ENCODE data around the gene TEP1.
A peak's percentile ranks its signal among the peaks of the same experiment; 100 is the strongest.
"Not testable (repeated sequence)": the region's sequence is repeated elsewhere in the genome, so short reads cannot be mapped to it uniquely, and the experiment has no call there.

TEP1 gene

DNA sequence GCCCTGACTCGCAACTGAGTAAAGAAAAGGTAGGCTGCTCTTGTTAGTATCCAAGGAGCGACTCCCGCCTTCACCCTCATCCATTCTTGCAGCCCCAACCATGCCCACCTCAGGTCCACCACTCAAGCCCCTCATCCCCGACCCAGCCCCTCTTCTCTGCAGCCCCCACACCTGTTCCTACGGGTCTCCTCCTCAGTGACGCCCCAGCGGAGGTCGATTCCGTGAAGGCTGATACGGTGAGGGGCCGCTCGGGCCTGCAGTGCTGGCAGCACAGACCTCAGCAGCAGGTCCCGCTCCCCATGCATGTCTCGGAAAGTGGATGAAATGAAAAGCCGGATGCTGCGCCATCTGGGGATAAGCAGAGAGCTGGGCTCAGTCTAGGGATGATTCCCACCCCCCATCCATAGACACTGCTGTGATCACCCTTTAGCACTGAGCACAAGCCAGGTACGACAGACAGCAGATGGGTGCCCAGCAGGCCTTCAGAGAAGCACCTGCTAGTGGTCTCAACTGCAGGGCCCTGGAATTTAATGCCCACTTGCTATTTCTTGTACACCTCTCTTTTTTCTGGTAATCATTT lies 26.9 kb downstream of the TEP1 start:
- DNase-seq = no peak

DNA sequence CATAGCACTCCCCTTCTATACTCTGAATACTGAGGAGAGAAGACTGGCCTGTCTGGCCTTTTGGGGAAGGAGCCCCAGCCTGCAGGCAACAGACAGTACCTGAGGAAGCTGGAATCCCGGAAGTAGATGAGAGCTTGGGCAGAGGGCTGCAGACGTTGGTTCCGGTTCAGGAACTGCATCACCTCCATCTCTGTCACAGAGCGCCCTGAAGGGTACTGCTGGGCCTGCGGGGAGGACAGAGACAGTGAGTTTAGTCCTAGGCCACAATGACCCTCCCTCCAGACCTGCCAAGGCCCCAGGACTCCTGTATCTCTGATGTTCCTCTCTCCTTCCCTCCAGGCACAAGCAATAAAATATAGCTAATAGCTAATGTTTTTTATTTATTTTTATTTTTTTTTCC lies 28.4 kb downstream of the TEP1 start:
- no peak for DNase-seq

DNA sequence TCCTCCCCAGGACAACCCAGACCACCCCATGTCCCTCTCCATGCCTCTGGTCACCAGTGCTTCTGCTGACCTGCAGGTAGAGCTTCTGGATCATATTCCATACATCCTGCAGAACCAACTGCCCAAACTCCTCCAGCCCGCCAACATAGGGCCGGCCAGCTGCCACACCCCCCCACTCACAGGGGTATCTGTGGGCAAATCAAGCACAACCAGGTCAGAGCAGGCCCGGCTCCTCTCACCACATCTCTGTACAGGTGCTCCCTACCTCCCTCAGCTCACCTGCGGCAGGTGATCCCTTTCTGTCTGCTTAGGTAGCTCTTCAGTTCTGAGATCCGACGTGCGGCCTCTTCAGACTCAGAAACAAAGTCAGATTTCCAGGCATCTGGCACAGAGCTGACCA lies 29.0 kb downstream of the TEP1 start:
- no peak for DNase-seq

DNA sequence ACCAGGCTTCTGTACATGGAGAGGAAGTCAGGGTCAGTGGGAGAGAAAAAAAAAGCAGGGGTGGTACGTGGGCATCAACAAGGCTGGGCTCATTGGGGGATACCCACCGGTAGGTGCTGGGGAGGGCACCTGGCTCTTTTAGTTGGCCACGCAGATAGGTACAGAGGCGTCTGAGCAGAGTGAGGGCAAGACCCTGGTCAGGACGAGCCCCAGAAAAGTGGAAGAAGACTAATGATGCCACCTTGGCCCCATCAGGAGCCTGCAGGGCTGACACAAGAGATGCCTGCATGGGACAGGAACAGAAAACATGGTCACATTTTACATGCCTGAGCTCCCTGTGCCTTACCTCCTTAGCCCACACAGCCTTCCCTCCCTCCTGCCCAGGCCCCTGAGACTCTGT lies 29.7 kb downstream of the TEP1 start:
- no peak for DNase-seq

DNA sequence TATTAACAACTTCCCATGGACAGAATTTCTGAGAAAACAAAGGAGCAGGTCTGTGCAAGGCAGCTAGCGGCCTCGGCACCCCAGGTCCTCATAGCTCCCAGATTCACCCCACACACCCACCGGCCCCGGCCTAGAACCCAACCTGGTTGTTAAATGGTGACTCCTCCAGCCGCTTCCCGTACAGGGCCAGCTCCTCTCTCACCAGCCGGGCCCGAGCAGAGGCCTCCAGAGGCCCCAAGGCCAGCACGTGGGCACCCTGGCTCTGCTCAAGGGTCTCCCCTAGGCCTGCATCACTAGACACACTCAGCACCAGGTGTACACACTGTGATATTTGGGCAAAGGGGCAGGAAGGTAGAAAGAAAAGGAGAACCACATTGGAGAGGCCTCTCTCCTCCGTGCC lies 30.3 kb downstream of the TEP1 start:
- DNase-seq = no peak

DNA sequence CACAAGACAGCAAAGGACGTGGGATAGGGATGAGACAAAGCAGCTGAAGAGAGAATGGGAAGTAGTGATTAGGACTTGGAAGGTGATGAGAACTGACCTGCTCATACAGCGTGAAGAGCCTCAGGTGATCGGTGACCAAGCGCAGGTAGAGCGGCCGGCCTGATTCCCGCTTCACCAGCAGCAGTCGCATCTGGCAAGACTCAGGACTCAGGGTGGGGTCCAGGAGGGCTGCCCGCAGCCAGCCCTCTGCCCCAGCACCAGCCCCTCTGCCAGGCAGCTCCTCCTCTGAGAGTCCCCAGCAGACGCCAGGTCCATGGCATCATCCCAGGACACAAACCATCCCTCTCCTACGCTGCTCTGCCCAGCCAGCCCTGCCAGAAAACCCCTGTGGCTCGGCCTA lies 30.8 kb downstream of the TEP1 start:
- DNase-seq = no peak

DNA sequence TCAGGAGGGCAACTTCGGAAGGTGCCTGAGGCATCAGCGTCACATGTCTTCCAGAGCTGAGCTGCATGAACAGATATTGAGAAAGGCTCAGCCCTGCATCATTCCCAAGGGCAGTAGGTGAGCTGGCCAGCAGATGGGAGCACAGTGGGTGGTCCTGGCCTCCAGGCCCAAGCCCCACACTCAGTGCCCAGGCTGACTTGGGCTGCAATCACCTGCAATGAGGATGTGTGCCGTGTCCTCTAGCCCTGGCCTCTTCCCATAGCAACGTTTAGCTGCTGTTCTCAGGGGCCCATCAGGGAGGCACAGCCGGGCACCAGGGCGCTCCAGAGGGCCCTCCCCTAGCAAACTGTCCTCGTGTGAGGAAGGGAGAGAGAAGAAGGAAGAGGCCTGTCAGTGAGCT lies 32.0 kb downstream of the TEP1 start:
- DNase-seq = no peak

DNA sequence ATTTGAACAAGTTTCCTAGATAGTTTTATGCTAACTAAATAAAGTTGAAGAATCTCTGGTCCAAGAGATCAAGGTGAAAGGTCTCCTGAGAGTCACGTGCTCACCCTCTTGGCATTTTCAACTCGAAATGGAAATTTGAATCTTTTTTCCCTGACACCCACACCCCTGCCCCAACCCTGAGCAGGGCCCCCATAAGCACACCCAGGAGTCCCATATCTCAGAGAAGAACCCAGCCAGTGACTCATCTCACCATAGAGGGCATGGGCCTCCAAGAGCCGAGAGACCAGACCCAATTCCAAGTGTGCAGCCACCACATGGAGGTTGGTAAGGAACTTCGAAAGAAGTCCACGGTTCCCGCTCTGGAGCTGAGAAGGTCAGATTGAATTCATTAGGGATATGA lies 32.6 kb downstream of the TEP1 start:
- no peak for DNase-seq

DNA sequence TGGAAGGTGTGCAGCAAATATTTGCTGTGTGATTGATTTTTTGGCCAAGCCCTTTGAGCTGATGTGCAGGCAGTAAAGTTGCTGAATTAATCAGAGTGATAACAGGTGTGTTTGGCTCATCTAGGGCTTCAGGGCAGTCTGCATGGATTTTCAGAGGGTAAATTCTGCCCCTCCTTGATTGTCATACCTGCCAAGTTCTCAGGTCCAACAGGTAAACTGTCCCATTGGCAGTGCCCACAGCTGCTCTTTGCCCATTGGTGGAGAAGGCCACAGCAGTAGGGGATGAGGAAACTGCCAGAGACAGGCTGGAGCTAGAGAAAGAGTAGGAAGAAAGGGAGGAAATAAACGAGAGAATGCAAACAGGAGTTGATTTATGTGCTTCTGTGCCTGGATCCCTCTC lies 33.6 kb downstream of the TEP1 start:
- DNase-seq = no peak

DNA sequence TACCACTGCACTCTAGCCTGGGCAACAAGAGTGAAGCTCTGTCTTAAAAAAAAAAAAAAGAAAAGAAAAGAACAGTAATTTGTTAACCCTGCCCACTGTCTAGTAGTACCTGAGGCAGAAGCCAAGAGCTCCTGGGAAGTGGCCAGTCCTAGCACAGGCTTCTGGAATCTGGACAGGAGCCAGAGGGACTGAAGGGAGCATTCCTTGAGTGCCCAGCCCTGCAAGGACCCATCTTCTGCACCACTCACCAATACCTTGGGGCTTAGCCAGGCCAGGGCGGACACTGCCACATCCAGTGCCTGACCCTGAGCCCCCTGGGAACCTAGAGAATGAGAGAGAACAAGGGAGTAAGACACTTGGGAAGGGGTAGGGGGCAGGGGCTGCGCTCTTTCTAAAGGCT lies 36.1 kb downstream of the TEP1 start:
- DNase-seq = no peak

DNA sequence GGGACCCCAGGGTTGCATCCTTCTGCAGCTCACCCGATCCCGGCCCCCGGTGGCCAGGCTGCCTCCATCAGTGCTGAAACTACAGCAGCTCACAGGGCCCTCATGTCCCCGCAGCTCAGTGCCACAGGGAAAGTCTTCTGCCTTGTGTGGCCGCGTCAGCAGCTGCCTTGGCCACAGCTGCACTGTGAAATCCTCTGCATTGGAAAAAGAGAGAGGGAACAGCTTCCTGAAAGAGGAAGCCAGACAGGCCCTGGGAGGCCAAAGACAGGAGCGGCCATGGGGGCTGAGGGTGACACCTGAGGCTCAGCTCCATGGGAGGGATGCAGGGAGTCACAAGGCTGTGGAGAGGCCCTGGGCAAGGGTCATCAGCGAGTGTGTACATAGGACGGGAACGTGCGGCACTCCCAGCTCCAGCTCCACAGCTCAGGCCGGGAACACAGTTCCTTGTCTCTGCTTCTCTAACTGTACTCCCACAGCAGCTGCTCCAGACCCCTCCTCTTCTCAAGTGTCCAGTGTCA lies 37.2 kb downstream of the TEP1 start:
- no peak for DNase-seq

DNA sequence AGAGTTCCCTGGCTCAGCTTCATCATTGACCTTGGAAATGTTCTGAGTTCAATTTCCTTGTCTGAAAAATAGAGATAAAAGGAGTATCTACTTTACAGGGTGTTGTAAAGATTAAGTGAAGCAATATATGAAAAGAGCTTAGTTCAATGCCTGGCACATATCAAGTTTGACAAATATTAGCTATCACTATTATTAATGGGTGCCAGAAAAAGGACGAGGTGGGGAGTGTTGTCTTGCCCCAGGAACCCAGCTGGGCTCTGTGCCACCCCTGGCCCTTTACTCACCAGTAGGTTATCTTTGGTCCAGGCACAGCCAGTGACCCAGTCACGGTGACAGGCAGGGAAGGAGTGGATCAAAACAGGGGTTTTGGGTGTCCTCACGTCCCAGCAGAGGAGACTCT lies 37.8 kb downstream of the TEP1 start:
- no peak for DNase-seq

DNA sequence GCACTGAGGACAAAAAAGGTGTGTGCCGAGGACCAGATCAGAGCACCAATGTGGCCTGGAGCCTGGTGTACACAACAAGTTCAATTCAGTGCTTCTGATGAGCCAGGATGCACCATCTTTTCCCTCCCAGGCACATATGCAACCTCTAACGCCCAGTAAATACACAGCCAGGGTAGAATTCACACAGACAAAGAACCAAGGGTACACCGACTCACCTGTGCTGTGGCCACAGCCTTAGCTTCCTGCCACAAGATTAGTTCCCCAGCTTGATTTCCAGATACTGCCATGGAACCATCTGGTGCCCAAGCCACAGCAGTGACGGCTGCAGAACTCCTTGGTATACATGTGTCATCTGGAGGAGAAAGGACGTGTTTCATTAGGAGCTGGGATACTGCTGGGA lies 40.5 kb downstream of the TEP1 start:
- no peak for DNase-seq

DNA sequence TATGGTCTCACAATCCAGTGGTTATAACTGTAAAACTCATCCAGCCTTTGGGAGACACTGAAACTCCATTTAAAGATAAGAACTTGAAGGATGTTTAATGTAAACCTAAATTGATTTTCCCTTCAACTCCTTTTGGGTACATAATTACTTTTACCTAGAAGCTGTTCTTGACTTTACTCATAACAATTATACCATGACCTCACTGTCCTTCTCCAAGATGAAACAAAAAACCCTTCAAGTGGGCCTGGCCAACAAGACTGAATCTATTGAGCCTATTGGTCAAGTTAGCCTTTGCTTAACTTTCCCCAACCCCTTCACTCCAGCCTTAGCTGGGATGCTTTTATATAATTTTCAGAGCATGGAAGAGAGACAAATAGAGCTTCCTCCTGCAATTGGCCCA lies 47.4 kb downstream of the TEP1 start:
- no peak for DNase-seq

DNA sequence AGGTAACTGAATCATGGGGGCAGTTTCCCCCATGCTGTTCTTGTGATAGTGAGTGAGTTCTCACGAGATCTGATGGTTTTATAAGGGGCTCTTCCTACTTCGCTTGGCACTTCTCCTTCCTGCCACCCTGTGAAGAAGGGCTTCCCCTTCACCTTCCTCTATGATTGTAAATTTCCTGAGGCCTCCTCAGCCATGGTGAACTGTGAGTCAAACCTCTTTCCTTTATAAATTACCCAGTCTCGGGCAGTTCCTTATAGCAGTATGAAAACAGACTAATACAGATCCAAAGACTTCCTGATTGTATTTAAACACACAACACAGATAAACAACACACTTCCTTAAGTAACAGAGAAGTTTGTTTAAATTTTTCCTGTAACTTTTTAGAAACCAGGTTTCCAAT lies 54.8 kb downstream of the TEP1 start:
- DNase-seq = not testable (repeated sequence)

DNA sequence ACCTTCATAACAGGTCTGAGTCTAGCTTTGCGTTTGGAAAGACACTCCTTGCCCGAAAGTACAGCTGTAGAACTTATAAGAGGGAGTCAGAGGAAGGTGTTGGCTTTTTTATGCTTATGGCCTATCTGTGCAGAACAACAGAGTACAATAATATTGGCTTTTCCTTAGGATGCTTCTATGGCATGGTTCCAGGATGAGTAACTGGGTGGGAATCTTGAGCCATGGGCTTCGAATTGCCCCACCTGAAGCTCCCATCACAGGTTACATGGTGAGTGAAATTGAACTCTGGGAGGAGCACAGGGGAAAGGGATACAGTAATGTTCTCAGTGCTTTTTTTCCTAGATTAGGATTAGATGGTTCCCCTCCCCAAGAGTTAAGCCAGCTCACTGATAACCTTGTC lies 56.9 kb downstream of the TEP1 start:
- no peak for DNase-seq

DNA sequence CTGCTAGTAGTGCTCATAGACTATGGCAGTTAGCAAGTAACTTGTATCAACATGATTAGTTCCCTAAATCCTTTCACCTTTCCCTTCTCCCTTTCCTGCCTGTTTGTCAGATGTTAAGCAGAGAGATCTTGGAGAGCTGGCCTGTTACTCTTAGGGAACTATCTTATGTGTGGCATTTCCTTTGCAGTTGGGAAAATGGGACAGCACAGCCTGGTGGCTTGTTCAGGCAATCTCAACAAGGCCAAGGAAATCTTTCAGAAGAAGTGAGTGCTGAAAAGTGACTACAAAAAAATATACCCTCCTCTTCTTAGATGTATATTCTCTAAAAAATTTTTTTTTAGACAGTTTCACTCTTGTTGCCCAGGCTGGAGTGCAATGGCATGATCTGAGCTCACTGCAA lies 62.4 kb downstream of the TEP1 start:
- DNase-seq = no peak

DNA sequence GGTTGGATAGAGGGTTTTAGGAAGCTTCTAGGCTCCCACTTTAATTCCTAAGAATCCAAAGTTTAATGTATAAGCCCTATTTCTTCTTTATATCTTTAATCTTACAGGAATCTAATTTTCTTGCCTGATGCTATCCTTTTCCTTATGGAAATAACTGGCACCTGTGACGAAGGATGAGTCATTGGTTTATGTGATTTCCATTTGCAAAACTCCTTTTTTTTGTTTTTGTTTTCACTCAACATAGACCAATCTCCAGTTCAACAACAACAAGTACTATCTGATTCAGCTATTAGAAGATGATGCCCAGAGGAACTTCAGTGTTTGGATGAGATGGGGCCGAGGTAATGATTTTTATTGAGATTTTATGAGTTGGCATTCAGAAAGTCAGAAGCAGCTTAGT lies 63.0 kb downstream of the TEP1 start:
- no peak for DNase-seq

DNA sequence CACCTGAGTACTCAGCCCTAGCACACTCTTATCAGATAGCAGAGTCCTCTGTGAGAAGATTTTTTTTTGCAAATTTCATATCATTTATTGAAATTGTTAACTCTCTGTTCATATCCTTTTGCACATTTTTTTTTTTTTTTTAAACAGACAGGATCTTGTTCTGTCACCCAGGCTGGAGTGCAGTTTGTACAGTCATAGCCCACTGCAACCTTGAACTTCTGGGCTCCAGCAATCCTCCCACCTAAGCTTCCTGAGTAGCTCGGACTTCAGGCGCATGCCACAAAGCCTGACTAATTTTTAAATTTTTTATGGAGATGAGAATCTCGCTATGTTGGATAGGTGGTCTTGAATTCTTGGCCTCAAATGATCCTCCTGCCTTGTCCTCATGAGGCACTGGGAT lies 65.6 kb downstream of the TEP1 start:
- DNase-seq = no peak

DNA sequence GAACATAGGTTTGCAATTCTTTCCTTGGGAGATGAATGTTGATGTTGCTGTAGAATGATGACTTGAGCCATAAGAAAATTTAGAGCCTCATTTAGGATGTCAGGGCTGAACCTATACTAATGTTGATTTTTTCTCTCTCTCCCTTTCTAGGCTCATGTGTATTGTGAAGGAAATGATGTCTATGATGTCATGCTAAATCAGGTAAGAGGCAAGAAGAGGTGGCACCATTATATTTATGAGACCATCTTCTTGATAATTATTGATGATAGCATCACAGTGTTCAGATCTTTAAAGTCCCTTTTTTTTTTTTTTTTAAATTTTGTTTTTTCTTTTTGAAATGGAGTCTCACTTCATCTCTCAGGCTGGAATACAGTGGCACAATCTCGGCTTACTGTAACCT lies 66.6 kb downstream of the TEP1 start:
- DNase-seq = no peak

DNA sequence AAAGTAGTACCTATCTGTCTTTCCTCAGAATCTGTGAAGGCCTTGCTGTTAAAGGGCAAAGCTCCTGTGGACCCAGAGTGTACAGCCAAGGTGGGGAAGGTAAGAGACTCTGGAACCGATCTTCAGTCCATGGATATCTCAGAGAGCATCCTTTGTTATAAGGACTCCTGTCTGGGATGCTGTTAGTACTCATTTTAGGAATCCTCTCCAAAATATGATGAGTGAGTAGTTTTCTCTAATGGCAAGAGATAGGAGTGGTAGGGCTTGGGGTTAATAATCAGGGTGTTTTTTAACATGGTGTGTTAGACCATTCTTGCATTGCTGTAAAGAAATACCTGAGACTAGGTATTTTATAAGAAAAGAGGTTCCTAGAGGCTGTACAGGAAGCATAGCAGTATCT lies 67.9 kb downstream of the TEP1 start:
- DNase-seq = no peak

DNA sequence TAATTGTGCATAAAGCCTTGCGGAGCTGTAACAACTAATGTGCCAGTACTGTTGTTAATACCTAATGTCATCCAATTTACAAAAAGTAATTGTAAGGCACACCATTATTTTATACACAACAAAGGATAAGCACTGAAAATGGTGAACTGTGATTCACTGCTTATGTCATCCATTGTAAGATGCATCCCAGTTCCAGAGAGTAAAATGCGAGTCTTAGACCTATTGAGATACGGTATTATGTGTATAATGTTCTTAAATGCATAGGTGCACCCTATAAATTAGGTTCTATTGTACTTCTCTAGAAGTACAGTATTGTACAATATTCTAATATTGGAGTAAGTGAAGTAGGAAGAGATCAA lies 69.5 kb downstream of the TEP1 start:
- peak in 1 of 2 experiments; percentile 38 for DNase-seq

DNA sequence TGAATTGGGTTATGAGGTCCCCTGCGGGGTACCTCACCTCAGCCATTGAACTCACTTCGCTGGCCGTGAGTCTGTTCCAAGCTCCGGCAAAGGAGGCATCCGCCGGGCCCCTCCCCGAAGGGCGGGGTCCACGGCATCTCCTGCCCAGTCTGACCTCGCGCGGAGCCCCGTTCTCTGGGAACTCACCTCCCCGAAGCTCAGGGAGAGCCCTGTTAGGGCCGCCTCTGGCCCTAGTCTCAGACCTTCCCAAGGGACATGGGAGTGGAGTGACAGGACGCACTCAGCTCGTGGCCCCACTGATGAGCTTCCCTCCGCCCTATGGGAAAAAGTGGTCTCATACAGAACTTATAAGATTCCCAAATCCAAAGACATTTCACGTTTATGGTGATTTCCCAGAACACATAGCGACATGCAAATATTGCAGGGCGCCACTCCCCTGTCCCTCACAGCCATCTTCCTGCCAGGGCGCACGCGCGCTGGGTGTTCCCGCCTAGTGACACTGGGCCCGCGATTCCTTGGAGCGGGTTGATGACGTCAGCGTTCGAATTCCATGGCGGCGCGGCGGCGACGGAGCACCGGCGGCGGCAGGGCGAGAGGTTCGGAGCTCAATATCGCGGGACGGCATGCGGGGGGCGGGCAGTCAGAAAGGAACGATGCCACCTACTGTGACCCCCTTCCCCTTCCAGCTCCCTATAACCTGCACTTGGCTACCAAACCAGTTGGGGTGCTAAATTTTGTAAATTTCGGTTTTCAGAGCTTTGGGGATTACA lies 70.0 kb downstream of the TEP1 start, which contains the start of gene PARP2:
PARP2 (plus strand) TSS at position 544 of the 770 bp plus-strand sequence; CDS start at position 551, 7 bp downstream.
- DNase-seq = peak; percentile 100

DNA sequence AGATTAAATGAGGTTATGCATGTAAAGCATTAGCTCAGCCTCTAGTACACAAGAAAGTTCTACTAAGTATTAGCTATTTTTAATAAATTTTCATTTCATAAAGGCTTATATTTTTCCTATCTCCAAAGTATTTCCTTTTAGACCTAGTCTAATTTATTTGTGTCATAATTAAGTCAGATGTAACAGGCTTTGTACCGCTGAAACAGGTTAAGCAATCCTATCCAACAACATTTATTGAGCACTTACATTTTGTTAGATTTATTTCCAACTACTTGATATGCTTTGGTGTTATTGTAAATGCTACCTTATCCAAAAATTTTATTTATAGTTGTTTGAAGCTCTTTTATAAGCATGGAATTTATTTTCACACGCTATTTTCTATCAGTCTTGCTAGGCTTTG lies 71.7 kb downstream of the TEP1 start:
- no peak for DNase-seq

DNA sequence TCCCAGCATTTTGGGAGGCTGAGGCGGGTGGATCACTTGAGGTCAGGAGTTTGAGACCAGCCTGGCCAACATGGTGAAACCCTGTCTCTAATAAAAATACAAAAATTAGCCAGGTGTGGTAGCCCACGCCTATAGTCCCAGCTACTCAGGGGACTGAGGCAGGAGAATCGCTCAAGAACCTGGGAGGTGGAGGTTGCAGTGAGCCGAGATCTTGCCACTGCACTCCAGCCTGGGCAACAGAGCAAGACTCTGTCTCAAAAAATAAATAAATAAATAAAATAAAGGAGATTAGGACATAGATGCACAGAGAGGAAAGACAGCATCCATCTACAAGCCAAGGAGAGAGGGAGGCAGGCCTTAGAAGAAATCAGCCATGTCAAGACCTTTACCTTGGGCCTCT lies 72.3 kb downstream of the TEP1 start:
- DNase-seq = not testable (repeated sequence)

All from NCI-H446 (cell line).